Measurements from ENCODE around the gene RUNX2.

RUNX2 gene

GRCh38 chr6:45689926-45690615, 361.9 kb downstream of the RUNX2 start:
- no peak for DNase-seq

DNA sequence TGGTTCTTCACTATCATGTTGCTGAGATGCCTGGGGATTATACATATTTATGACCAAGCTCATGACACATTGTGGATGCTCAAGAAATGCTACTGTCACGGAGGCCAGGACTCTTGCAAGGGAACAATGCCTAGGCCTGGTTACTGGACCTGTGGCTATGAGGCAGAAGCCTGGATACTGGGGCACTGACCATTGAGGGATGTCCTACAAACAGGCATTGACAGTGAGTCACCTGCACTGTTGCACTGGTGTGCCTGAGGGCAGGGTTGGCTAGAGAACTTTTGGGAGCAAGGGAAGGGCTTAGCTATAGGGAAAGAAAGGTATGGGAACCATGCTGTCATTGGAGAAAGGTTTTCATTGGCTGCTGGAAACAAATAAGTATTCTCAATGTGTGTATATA, 362.7 kb downstream of the RUNX2 start:
- no peak for DNase-seq

- DNase-seq, result no peak
Measured at GRCh38 chr6:45691426-45691825, 363.3 kb downstream of the RUNX2 start.

DNA sequence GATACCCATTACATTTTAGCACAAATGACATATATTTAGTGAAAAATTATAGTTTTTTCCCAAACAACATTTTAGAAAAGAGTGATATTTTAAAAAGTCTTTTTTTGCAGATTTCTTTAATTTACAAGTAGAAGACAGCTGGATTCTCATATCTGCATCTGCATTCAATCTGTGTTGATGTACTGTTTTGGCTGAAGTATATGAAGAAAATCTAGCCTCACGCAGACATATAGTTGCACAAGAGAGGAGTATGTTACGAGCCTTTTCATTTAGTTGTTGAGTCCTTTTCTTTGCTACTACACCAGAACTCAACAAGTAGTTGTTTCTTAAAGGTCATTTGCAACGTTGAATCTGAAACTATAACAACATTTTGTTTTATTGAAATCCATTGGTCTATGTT, 363.9 kb downstream of the RUNX2 start:
- DNase-seq, result no peak

- DNase-seq, result no peak
Measured at GRCh38 chr6:45696738-45697137, 368.6 kb downstream of the RUNX2 start.

GRCh38 chr6:45697605-45698004, 369.5 kb downstream of the RUNX2 start:
- DNase-seq, result no peak

- no peak for DNase-seq
Measured at GRCh38 chr6:45698046-45698445, 369.9 kb downstream of the RUNX2 start.

- no peak for DNase-seq
Measured at GRCh38 chr6:45699663-45700062, 371.5 kb downstream of the RUNX2 start.

- no peak for DNase-seq
Measured at GRCh38 chr6:45702849-45703739, 375.0 kb downstream of the RUNX2 start.

DNA sequence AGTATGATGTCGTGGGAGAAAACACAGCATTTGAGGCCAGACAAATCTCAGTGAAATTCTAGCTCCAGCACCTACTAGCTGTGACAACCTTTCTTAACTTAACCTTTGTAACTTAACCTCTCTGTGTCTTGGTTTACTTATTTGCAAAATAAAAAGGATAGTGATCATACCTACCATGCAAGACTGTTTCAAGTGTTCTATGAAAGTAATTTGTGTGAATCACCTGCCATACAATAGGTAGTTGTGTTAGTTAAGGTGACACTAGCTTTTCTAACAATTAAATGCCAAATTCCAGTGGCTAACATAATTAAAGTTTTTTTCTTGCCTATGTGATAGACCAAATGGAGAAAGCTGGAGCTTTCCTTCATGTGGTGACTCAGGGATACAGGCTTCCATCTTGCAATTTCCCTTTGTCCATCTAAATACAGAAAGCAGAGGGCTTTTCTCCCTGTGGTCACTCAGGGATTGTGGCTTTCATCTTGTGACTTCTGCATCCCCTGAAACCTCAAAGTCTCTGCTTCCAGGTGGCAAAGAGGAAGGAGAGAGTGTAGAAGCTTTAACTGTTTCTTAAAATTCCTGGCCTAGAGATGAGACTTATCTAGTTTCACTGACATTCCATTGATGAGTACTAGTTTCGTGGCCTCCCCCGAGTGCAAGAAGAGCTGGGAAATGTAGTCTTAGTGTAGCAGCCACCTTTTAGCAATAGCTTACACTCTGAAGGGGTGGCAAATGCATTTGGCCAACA, 376.1 kb downstream of the RUNX2 start:
- no peak for DNase-seq

- DNase-seq, result no peak
Measured at GRCh38 chr6:45705137-45705855, 377.2 kb downstream of the RUNX2 start.

DNA sequence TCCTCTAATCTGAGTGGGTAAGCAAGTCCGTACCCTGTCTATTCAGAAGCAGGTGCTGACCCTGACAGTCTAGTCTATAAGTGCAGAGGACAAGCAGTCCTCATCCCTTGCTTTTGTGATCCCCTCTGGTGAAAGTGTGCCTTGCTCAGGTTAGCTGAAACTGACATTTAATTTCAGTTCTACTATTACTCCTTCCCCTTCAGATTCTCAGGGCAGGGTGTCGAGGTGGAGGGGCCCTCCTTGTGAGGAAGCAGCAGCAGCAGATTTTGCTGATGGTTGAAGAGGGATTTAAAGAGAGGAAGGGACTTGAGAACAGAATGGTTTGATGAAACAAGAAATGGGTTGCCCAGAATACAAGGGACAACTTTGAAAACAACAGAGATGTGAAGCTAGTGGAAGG, 378.2 kb downstream of the RUNX2 start:
- no peak for DNase-seq

DNA sequence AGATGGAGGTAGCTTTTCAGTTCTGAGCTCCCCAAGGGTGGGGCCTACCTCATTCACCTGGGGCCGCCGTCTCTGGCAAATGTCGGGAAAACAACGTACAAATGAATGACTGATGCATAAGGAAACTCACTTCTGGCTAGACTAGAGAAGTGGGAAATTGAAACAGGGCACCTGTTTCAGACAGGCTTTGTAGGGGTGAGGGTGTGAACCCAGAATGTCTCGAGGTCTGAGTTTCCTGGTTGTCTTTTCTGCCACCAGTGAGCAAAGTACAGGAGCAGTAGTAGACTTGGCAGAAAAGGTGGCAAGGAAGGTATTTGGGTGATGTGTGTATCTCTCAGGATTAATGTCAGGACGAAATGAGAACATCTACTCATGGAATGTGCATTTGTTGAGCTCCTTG, 379.0 kb downstream of the RUNX2 start:
- no peak for DNase-seq

DNA sequence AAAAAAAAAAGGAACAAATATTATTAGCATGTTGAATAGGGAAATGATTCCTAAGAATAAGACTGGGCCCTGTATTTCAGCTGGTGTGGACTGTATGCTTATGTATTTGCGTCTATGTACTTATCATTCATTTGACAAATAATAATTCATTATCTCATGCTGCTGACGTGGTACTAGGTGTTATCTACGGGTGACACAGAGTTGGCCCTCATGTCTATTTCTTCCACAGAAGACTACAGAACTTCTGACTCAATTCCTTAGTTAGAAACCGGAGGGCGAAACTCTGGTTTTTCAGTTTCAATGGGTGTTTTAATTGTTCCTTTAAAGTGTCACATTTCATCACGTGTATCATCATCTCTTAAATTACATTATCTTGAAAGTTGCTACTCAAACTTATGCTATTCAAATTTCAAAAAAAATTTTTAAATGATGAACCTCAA, 381.7 kb downstream of the RUNX2 start:
- no peak for DNase-seq

- no peak for DNase-seq
Measured at GRCh38 chr6:45710304-45710821, 382.2 kb downstream of the RUNX2 start.

- no peak for DNase-seq
Measured at GRCh38 chr6:45712076-45712475, 383.9 kb downstream of the RUNX2 start.

GRCh38 chr6:45712786-45713185, 384.7 kb downstream of the RUNX2 start:
- no peak for DNase-seq
